Gastroesophageal sphincter (tissue), 4 donors: ENCODE results near the gene SLC29A4. TPM values are rescaled to one million over a fixed set of nuclear protein-coding genes. Genes with fewer than 3 reads are reported as not detected.
"Not testable (repeated sequence)": the region's sequence is repeated elsewhere in the genome, so short reads cannot be mapped to it uniquely, and the experiment has no call there.

Source experiments
- ATAC-seq: fragments of 150-250 bp; one replicate; pipeline ENCODE4 v1.9.1; 2016; ENCODE audit warnings: mild to moderate bottlenecking, moderate library complexity
- H3K27ac ChIP-seq, 4 donors: fragments of 200-600 bp; sonication (generic) in 3 of 4; 1 replicate in 3 of 4; 2 replicates in 1 of 4; pipeline ENCODE4 v1.5.1; 2016 to 2019
- H3K27me3 ChIP-seq: fragments of 200-600 bp; sonication (generic); one replicate; pipeline ENCODE4 v1.5.1; 2019
- H3K36me3 ChIP-seq, 2 donors: fragments of 200-600 bp; sonication (generic); one replicate each; pipeline ENCODE4 v1.5.1; 2019; ENCODE audit warnings: control low read depth in 1 of 2
- H3K4me1 ChIP-seq, 3 donors: fragments of 200-600 bp; sonication (generic); 1 replicate in 2 of 3; 2 replicates in 1 of 3; pipeline ENCODE4 v1.5.1; 2016 to 2019; ENCODE audit warnings: control low read depth in 2 of 3
- H3K4me3 ChIP-seq, 2 donors: fragments of 200-600 bp; sonication (generic); one replicate each; pipeline ENCODE4 v1.5.1; 2019; ENCODE audit warnings: mild to moderate bottlenecking in 1 of 2, moderate library complexity in 1 of 2
- H3K9me3 ChIP-seq, 3 donors: fragments of 200-600 bp; sonication (generic); one replicate each; pipeline ENCODE4 v1.5.1; 2017 to 2019; ENCODE audit warnings: control low read depth in 2 of 3
- EP300 ChIP-seq: sonication (generic); formaldehyde crosslinking; IDR thresholded peaks from one replicate; pipeline ENCODE4 v1.6.1; 2017; ENCODE audit warnings: antibody characterized with exemption, mild to moderate bottlenecking
- POLR2A ChIP-seq, 2 donors: fragments of 450-650 bp; IDR thresholded peaks; one replicate each; pipeline ENCODE4 v1.6.1; 2017; ENCODE audit warnings: antibody characterized with exemption in 2 of 2, mild to moderate bottlenecking in 2 of 2, moderate library complexity in 1 of 2
- POLR2AphosphoS5 ChIP-seq: sonication (generic); formaldehyde crosslinking; IDR thresholded peaks from one replicate; pipeline ENCODE4 v1.6.1; 2017; ENCODE audit warnings: antibody characterized with exemption
- WGBS, 2 donors: methylation state at CpG; one replicate each; pipeline ENCODE4 v1.1.5; 2018; ENCODE audit warnings: low coverage in 1 of 2; 5-methylcytosine and 5-hydroxymethylcytosine counted together
- total RNA-seq, 4 donors: library from RNA; depleted of rRNA; stranded (reverse); fragments of >200 nt; gene quantifications; one replicate each; pipeline ENCODE4 v1.1.0, GENCODE V29; 2016
- TF ChIP-seq, protein P1 (sequence below), 4 experiments: fragments of 200-600 bp in 2 of 4; fragments of 450-650 bp in 2 of 4; sonication (generic) in 1 of 4; IDR thresholded peaks; one replicate each; pipeline ENCODE4 v1.5.1; 2017 to 2019; ENCODE audit warnings: antibody characterized with exemption in 4 of 4, mild to moderate bottlenecking in 2 of 4, moderate library complexity in 2 of 4

The SLC29A4 gene
- total RNA-seq, 4 donors from 2014 or later = 1.1 to 4.7 (median 2.4) TPM

GRCh38 chr7:5265320-5266190, 17.2 kb upstream of the SLC29A4 start:
- H3K4me3 ChIP-seq = no peak overlapping the region
- TF ChIP-seq, protein P1, sequence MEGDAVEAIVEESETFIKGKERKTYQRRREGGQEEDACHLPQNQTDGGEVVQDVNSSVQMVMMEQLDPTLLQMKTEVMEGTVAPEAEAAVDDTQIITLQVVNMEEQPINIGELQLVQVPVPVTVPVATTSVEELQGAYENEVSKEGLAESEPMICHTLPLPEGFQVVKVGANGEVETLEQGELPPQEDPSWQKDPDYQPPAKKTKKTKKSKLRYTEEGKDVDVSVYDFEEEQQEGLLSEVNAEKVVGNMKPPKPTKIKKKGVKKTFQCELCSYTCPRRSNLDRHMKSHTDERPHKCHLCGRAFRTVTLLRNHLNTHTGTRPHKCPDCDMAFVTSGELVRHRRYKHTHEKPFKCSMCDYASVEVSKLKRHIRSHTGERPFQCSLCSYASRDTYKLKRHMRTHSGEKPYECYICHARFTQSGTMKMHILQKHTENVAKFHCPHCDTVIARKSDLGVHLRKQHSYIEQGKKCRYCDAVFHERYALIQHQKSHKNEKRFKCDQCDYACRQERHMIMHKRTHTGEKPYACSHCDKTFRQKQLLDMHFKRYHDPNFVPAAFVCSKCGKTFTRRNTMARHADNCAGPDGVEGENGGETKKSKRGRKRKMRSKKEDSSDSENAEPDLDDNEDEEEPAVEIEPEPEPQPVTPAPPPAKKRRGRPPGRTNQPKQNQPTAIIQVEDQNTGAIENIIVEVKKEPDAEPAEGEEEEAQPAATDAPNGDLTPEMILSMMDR (IDR thresholded peaks at IDR 0.05) = no peak
- TF ChIP-seq POLR2A (IDR thresholded peaks at IDR 0.05) (no peak), EP300 (no peak), POLR2AphosphoS5 (no peak)
- no peaks in the 10 kb centered on the region for H3K4me1 ChIP-seq
- H3K36me3 ChIP-seq = no peaks in the 10 kb centered on the region
- no peak overlapping the region for H3K27ac ChIP-seq
- no peaks in the 10 kb centered on the region for H3K27me3 ChIP-seq
- 64 to 74% methylated on average over 3 to 12 of the region's 19 CpGs for WGBS, 2 donors
- ATAC-seq = peak; percentile 16
- no peaks in the 10 kb centered on the region for H3K9me3 ChIP-seq

DNA sequence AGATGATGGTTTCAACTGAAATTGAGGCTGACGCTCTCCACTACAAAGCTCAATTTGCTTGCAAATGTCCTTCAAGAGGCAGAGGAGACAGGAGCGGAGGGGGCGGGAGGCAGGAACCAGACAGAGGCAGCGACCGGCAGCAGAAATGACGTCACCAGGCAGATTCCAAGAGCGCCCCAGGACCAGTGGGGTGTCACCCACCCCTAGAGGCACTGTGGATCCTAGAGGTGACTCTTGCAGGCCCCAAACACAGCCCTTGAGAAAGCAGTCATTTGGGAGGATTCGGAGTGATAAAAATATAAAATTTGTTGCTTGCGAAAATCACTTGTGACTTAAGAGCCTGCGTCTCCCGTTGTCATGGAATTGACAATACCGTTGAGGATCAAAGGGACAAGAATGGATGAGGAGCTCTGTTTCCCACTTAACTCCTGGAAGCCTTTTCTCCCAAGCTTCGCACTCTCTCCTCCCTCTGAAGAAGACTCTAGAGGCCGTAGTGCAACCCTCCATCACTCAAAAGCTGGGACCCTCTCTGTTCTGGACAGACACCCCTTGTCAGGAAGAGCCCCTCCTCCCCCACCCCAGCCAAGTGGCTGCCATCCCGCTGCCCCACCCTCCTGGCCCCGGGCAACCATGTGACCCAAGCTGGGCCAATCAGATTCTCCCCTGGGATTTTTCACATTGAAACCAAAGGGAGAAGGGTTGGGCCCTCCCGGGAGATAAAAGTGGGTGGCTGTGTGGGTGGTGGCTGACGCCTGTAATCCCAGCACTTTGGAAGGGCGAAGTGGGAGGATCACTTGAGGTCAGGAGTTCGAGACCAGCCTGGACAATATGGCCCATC, 16.3 kb upstream of the SLC29A4 start:
- Histone ChIP-seq H3K9me3 (no peaks in the 10 kb centered on the region), H3K36me3 (no peaks in the 10 kb centered on the region), H3K27me3 (no peaks in the 10 kb centered on the region), H3K4me3 (no peak overlapping the region), H3K4me1 (no peaks in the 10 kb centered on the region), H3K27ac (no peak overlapping the region)
- 61 to 65% methylated on average over 7 to 8 of the region's 20 CpGs for WGBS, 2 donors
- ATAC-seq = no peak
- TF ChIP-seq, protein P1 (IDR thresholded peaks at IDR 0.05) = no peak
- TF ChIP-seq POLR2AphosphoS5 (no peak), POLR2A (IDR thresholded peaks at IDR 0.05) (no peak), EP300 (no peak)

DNA sequence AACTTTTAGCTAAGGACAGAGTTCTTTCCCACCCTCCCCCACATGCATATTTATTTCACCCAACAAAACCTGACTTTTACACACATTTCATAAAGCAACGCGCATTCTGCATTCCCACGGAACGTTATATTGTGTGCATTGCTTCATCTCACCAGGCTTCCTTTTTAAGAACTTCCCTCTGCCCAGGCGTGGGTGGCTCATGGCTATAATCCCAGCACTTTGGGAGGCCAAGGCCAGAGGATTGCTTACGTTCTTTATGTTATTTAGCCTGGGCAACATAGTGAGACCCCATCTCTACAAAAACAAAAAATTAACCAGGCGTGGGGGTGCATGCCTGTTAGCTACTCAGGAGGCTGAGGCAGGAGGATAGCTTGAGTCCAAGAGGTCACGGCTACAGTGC, 14.9 kb upstream of the SLC29A4 start:
- H3K36me3 ChIP-seq, H3K4me3 ChIP-seq, H3K4me1 ChIP-seq, ATAC-seq, H3K9me3 ChIP-seq, H3K27me3 ChIP-seq, H3K27ac ChIP-seq: not testable (repeated sequence)
- WGBS, 2 donors = 80 to 88% methylated on average over 5 of the region's 8 CpGs

DNA sequence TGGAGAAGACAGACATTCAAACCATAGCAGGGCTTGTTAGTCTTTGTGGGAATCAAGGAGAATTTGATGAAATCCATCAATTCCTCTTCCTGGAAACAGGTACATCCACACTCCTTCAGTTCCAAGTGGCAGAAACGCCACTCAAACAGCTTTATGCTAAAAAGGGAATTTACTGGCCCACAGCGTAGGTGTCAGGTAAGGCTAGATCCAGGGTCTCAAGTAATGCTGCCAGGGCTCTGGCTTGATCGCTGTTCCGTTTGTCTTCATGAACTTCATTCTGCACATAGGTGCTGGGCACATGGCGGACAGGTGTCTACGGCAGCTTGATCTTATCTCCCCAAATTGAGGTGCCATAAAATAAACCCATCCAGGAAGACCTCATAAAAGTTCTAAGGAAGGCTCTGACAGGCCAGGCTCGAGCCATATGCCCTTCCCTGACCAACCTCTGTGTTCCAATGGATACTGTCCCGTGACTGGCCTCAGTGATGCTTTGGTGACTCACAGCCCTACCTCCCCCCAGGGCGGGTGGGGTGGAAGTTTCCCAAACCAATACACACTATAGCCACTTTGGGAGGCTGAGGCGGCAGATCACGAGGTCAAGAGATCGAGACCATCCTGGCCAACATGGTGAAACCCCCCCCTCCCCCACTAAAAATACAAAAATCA, 12.6 kb upstream of the SLC29A4 start:
- H3K27ac ChIP-seq, H3K9me3 ChIP-seq, H3K4me3 ChIP-seq, ATAC-seq, H3K36me3 ChIP-seq, H3K27me3 ChIP-seq: not testable (repeated sequence)
- peaks cover 0 to 14% (median 6%) of the 10 kb centered on the region in 3 donors for H3K4me1 ChIP-seq
- 85 to 100% methylated on average over 1 to 4 of the region's 12 CpGs for WGBS, 2 donors

DNA sequence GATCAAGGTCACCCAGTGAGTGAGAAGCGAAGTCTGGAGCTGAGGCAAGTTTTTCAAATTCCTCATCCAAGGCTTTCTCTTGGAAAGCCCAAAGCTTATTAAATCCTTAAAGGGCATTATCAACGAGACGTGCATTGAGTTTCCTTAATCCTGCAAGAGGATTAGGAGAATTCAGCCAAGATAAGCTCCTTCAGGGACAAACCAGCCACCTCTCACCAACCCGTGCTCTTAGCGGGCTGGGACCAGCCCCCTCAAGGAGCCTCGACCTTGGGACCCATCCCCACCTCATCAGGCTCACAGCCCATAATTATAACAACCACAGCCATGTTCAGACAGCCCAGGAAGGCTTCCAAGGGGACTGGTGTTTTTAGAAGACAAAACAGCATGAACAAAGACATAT, 12.0 kb upstream of the SLC29A4 start:
- no peak for ATAC-seq
- peaks cover 0 to 21% (median 9%) of the 10 kb centered on the region in 3 donors for H3K4me1 ChIP-seq
- TF ChIP-seq POLR2A (IDR thresholded peaks at IDR 0.05) (no peak), POLR2AphosphoS5 (no peak), EP300 (no peak)
- TF ChIP-seq, protein P1 (IDR thresholded peaks at IDR 0.05) = no peak
- H3K9me3 ChIP-seq = no peaks in the 10 kb centered on the region
- H3K4me3 ChIP-seq = no peak overlapping the region
- no peaks in the 10 kb centered on the region for H3K27me3 ChIP-seq
- peak overlapping the region in 1 of 4 donors; percentile 40 for H3K27ac ChIP-seq
- H3K36me3 ChIP-seq = no peaks in the 10 kb centered on the region
- 32% methylated on average over 6 of the region's 6 CpGs; no CpG with 5 or more reads in 1 of the 2 donors for WGBS, 2 donors

DNA sequence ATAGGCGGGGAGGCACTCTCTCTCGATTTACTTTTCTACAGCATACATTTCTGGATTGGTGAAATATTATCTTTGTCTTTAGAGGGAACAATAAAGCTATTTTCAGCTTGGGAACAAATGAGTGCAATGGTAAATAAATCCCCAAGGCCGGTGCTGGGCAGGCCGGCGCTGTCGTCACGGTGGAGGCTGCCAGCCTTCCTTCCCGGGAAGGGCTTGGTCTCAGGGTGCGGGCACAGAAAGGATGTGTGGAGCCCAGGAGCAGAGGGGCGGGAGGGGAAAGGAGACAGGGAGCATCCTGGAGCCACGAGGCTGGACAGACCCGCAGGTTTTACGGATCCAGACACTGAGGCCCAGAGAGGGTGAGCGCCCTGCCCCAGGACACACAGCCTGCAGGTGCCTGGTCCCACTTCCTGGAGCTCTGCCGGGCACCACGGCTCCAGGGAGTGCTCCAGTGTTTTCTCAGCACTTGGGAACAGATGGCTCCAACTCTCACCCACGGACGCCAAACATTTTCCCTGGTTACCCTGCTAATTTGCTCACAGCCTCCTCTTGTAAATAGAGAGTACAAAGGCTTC, 8.8 kb upstream of the SLC29A4 start:
- not testable (repeated sequence) for H3K4me3 ChIP-seq, H3K9me3 ChIP-seq, ATAC-seq, H3K36me3 ChIP-seq, H3K27me3 ChIP-seq
- WGBS, 2 donors = 20 to 80% methylated on average over 1 to 4 of the region's 18 CpGs
- H3K4me1 ChIP-seq = peaks cover 0 to 33% (median 9%) of the 10 kb centered on the region in 3 donors
- H3K27ac ChIP-seq = peak overlapping the region in 3 of 4 donors; percentile 58 to 80 (median 72)
